HG02970 (cell line): ENCODE results near the gene HBP1.

Experiments used
- ATAC-seq: cut with Tn5 transposase; IDR thresholded peaks from one replicate; pipeline ENCODE4 v1.9.1; 2021; ENCODE audit warnings: mild to moderate bottlenecking, moderate library complexity, moderate number of reproducible peaks; ENCODE audit not compliant: unreplicated experiment, low FRiP score

Gene HBP1

GRCh38 chr7:107180378-107180777, 11.6 kb downstream of the HBP1 start:
- no peak for ATAC-seq

GRCh38 chr7:107181172-107181571, 12.4 kb downstream of the HBP1 start:
- no peak for ATAC-seq

DNA sequence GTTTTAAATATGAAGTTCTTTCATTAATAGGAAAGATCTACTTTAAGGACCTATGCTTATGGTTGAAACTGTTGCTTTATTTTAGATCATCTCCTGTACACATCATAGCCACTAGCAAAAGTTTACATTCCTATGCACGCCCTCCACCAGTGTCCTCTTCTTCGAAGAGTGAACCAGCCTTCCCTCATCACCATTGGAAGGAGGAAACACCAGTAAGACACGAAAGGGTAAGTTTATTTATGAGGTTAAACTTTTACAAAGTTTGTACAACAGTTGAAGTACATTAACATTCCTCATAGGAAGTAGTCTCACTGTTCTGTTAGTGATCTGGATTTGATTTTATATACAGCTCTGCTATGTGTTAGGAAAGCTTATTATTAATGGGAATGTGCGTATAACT, 16.9 kb downstream of the HBP1 start:
- no peak for ATAC-seq

DNA sequence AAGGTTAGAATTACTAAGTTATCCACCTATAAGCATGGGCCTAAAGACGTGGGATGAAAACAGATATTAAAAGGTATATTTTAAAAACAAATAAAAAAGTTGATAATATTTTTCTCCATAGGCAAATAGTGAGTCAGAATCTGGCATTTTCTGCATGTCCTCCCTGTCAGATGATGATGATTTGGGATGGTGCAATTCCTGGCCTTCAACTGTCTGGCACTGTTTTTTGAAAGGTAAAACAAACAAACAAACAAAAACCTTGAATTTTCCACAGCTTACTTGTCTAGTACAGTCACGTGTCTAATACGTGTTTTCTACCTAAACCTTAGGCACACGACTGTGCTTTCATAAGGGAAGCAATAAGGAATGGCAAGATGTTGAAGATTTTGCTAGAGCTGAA, 17.4 kb downstream of the HBP1 start:
- no peak for ATAC-seq

- no peak for ATAC-seq
Observed at GRCh38 chr7:107187774-107188173, 19.0 kb downstream of the HBP1 start.

- no peak for ATAC-seq
Observed at GRCh38 chr7:107190090-107190489, 21.3 kb downstream of the HBP1 start.

GRCh38 chr7:107194052-107194451, 25.2 kb downstream of the HBP1 start:
- ATAC-seq, result no peak

DNA sequence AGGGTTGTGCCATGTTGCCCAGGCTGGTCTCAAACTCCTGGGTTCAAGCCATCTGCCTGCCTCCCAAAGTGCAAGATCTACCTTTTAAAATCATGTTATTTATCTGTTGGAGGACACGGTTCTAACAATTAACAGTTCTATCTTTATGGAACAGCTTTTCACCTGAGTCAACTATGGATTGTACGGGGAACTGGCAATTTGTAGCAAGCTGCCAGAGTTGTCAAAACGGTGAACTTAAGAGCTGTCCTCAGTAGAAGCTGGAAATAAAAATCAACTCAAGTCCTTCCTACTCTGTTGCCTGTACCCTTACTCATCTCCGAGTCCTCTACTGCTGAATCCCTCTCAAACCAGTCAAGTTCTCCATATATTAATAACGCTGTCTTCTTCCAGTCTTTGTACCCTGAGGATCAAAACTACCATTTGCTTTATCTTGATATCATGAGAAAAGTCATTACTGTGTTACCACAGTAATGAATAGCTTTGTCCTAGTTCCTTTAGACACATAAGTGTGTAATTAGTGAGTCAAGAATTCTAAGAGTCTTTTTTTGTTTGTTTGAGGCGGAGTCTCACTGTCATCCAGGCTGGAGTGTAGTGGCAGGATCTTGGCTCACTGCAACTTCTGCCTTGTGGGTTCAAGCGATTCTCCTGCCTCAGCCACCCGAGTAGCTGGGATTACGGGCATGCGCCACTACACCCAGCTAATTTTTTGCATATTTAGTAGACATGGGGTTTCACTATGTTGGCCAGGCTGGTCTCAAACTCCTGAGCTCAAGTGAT, 28.2 kb downstream of the HBP1 start:
- no peak for ATAC-seq

GRCh38 chr7:107201795-107202450, 33.1 kb downstream of the HBP1 start:
- no peak for ATAC-seq

DNA sequence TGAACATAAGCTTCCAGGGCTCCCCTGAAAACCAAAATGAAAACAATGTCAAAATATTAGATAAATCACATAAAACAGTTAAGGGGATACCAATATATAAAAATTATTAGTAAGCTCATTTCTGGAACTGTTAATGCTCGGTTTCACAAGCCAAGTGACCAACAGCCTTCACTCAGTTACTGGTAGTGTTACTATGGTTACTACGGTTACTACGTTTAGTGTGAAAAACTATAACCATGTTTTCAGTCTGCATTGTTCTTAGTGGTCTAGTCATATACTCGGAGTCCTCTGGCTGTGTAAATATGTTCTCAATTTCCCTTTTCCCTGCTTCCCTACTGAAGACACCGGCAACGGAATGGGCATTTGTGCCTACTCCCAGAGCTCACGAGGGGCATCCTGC, 34.8 kb downstream of the HBP1 start:
- ATAC-seq, result no peak

GRCh38 chr7:107206136-107206535, 37.3 kb downstream of the HBP1 start:
- ATAC-seq, result no peak

- ATAC-seq, result no peak
Observed at GRCh38 chr7:107206706-107207105, 37.9 kb downstream of the HBP1 start.

- no peak for ATAC-seq
Observed at GRCh38 chr7:107207459-107207858, 38.7 kb downstream of the HBP1 start.

- ATAC-seq, result no peak
Observed at GRCh38 chr7:107208024-107208521, 39.3 kb downstream of the HBP1 start.

DNA sequence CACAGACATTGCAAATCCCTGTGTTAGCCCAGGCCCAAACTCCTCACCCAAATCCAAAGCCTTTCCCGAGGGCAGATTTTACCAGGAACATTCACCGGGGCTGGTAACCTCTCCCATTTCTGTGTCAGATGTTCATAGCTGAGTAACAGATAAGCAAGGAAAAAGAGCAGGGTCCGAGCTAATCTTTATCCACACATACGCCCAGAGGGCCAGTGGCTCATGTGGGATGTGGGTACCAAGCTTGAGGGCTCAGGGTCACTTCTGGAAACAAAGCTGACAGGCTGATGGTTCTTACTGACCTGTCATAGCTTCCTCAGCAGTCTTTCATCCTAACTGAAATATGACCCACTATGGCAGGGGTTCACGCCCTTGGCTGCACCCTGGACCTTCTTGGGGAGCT, 39.8 kb downstream of the HBP1 start:
- ATAC-seq, result no peak

DNA sequence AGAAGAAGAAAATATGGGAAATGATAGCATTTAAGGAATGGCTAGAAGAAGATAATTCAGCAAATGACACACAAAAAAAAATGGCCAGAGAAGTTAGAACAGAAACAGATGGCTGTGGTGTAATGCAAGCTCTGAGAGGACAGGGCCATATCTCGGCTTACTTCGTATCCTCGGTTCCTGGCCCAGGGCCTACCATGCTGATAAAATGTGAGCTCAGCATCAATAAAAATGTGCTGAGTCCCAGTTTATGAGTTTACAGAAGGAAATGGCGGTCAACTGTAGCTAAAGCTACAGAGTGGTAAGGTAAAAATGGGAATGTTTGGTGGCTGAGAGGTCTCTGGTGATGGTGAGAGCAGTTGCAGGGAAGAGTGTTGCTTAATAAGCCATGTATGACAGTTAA, 40.8 kb downstream of the HBP1 start:
- ATAC-seq, result no peak

DNA sequence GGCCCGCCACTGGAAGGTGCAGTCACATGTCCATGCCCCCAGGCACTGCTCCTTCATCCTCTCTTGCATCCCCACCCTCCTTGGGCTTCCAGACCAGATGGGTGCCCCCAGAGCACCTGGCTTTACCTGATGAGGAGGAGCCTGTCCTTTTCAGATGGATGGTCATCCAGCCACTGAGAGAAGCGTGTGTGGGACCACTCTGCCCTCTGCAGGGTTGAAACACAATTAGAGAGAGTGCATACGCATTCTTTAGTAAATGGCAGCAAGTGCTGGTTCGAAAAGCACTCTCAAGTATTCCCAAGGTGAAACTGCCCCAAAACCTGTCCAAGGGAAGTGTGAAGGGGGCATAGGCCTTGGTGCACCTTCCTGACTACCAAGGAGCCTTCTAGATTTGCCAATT, 41.6 kb downstream of the HBP1 start:
- no peak for ATAC-seq

DNA sequence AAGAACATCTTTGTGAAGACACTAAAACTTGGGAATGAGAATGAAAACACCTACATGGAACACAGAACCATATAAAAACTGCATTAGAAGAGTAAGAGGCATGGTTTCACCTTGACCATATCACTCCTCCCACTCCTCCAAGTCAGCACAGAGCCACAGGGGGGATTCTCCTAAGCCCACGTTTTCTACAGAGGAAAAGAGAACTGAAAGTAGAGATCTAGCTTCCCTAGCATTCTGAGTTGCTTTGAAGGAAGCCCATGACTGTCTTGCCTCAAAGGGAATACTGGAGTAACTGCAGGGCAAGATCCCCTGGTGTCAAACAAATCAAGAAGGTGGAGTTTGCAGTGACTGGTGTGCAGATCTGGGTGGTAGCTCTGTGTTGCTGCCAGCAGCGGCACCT, 43.9 kb downstream of the HBP1 start:
- no peak for ATAC-seq

DNA sequence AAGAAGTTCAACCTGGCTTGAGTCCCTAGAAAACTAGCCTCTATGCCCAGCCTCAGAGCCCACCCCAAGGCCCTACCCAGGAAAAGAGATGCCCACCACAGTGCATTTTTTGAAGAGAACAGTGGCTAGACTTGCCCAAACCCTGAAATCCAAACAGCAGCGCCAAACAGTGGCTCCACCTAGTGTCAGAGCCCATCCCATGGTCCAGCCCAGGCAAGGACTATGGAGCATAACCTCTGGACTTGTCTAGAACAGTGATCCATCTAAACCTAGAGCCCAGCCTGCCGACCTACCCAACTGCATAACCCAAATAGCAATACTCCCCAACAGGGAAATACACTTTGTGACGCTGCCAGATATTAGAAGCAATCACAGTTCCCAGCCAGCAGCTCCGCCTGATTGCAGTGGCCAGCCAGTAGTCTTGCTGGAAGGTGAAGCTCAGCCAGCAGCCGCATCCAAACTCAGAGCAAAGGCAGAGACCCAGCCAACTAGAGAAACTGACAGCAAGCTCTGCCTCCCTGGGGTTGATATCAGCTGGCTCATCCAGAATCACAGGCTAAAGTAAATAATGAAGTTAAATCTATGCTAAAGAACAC, 44.5 kb downstream of the HBP1 start:
- no peak for ATAC-seq

DNA sequence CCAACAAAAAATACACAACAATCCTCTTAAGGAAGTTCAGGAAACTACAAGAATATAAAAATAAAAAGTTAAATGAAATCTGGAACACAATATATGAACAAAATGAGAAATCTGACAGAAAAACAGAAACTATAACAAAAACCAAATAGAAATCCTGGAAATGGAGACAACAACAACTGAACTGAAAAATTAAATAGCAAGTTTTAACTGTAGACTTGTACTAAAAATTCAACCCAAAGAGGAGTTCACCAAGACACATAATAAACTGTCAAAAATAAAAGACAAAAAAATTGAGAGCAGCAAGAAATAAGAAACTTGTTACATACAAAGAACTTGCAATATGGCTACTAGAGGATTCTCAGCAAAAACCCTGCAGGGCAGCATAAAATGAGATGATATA, 45.1 kb downstream of the HBP1 start:
- no peak for ATAC-seq

DNA sequence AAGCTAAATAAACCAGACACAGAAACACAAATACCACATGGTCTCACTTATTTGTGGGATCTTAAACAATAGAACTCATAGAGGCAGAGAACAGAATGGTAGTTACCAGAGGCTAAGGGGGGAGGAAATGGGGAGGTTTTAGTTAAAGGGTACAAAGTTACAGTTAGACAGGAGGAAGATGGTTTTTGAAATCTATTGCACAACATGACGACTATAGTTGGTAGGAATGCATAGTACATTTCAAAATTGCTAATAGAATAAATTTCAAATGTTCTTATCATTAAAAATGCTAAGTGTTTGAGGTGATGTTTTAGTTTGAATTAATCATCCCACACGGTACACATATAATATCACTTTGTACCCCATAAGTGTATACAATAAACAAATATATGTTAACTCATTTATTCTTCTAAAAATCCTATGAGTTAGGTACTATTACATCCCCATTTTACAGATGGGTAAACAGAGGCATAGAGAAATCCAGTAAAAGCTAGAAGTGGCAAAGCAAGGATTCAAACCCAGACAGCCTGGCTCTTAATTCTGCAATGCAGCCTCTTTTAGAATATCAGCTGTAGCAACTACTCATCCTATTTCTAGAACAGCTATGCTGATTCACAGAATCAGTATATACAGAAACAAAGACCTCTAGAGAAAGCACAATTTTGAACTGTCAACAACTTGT, 50.9 kb downstream of the HBP1 start:
- no peak for ATAC-seq
